Activated naive CD4-positive, alpha-beta T cell treated with anti-CD3 and anti-CD28 coated beads, Interleukin-2, amount 50 U/mL, for 72 hours (primary cell): Measurements from ENCODE around the gene CDR2L. TPM values are rescaled to one million over a fixed set of nuclear protein-coding genes. Genes with fewer than 3 reads are reported as not detected.
"Not testable (repeated sequence)": the region's sequence is repeated elsewhere in the genome, so short reads cannot be mapped to it uniquely, and the experiment has no call there.

Source experiments
- ATAC-seq, 2 donors: fragments of 150-1000 bp; cut with Tn5 transposase; 2 replicates each; pipeline ENCODE4 v1.10.0; 2021; ENCODE audit warnings: mild to moderate bottlenecking in 2 of 2, moderate library complexity in 2 of 2
- DNase-seq, 2 donors: peaks; one replicate each; pipeline ENCODE4 v3.0.0; 2021 to 2022; ENCODE audit warnings: low spot score in 2 of 2
- H3K27ac Mint-ChIP-seq, 2 donors: one replicate each; pipeline ENCODE4 v1.8.0; 2022; ENCODE audit warnings: mild to moderate bottlenecking in 2 of 2, mixed read lengths in 2 of 2
- H3K36me3 Mint-ChIP-seq, 2 donors: one replicate each; pipeline ENCODE4 v1.8.0; 2022; ENCODE audit warnings: mixed read lengths in 2 of 2
- H3K9me3 Mint-ChIP-seq, 2 donors: one replicate each; pipeline ENCODE4 v1.8.0; 2022; ENCODE audit warnings: mixed read lengths in 2 of 2
- total RNA-seq, 2 donors: library from RNA; stranded (reverse); gene quantifications; one replicate each; pipeline ENCODE4 v1.2.3, GENCODE V29; 2022

The CDR2L gene
- total RNA-seq, 2 donors from 2014 or later = 1.5 TPM

- H3K27ac Mint-ChIP-seq = no peak overlapping the region
- ATAC-seq (no peak), DNase-seq (no peak)
- peaks cover 8 to 9% of the 10 kb centered on the region in 2 donors for H3K36me3 Mint-ChIP-seq
- no peaks in the 10 kb centered on the region for H3K9me3 Mint-ChIP-seq
These were observed 51.8 kb downstream of the CDR2L start for GRCh38 chr17:75039238-75039637.

DNA sequence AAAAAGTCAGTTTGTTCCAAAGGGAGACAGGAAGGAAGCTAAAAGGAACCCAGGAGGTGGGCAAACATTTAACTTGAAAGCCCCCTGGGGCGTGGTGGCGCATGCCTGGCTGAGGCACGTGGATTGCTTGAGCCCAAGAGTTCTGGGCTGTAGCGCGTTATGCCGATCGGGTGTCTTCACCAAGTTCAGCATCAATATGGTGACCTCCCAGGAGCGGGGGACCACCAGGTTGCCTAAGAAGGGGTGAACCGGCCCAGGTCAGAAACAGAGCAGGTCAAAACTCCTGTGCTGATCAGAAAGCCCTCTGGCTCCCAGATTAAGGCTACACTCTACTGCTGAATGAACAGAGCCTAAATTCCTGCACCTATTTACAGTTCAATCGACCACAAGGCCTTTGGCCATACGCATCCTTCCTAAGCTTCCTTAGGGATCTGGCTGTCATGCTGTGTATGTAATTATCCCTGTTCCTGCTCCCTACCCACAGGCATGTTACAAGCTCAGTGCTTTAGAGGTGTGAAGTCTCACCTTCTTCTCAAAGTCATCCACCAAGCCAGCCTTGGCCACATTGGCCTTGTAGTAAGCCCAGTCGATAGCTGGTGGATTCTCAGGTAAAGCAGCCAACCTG is 54.3 kb downstream of the CDR2L start:
- ATAC-seq = no peak
- Mint-ChIP-seq H3K36me3 (peaks cover 8 to 11% of the 10 kb centered on the region in 2 donors), H3K27ac (no peak overlapping the region), H3K9me3 (no peaks in the 10 kb centered on the region)
- no peak for DNase-seq

DNA sequence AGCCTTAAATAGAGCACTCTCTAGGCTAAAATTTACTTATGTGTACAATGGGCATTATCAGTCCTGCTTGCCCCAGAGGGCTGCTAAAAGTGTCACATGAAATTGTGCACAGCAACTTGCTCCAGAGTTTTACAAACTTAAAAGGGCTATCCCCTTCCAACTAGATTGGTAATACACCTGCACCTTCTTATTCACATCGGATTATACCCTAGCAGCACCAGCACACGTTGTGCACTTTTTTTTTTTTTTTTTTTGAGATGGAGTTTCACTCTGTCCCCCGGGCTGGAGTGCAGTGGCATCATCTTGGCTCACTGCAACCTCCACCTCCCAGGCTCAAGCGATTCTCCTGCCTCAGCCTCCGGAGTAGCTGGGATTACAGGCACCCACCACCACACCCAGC is 56.4 kb downstream of the CDR2L start:
- H3K27ac Mint-ChIP-seq = not testable (repeated sequence)

GRCh38 chr17:75044716-75045115 is 57.3 kb downstream of the CDR2L start:
- Mint-ChIP-seq H3K36me3 (peaks cover 5 to 12% of the 10 kb centered on the region in 2 donors), H3K9me3 (no peaks in the 10 kb centered on the region), H3K27ac (peak overlapping the region; percentile 46 to 51)
- ATAC-seq = no peak
- DNase-seq = no peak

More for the DNA sequence above, 56.4 kb downstream of the CDR2L start:
- not testable (repeated sequence) for ATAC-seq, H3K9me3 Mint-ChIP-seq, DNase-seq
- peaks cover 8 to 15% of the 10 kb centered on the region in 2 donors for H3K36me3 Mint-ChIP-seq

DNA sequence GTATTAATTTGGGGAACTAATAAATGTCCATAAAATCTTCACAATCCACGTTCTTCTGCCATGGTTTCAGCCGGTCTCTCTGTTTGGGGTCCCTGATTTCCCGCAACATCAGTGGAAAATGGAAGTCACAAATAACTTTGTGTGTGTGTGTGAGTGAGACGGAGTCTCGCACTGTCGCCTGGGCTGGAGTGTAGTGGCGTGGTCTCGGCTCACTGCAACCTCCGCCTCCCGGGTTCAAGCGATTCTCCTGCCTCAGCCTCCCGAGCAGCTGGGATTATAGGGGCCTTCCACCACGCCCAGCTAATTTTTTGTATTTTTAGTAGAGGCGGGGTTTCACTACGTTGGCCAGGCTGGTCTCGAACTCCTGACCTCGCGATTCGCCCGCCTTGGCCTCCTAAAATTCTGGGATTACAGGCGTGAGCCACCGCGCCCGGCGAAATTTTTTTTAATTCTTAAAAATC is 58.5 kb downstream of the CDR2L start:
- DNase-seq, H3K9me3 Mint-ChIP-seq, ATAC-seq: not testable (repeated sequence)
- H3K36me3 Mint-ChIP-seq = peaks cover 5 to 12% of the 10 kb centered on the region in 2 donors
- peak overlapping the region; percentile 96 to 97 for H3K27ac Mint-ChIP-seq

- no peaks in the 10 kb centered on the region for H3K9me3 Mint-ChIP-seq
- DNase-seq (peak; percentile 94 to 97), ATAC-seq (peak; percentile 96 to 97)
- peak within 1 kb of the TSS; percentile 96 to 97 for H3K27ac Mint-ChIP-seq
- H3K36me3 Mint-ChIP-seq = peaks cover 5 to 12% of the 10 kb centered on the region in 2 donors
These were observed 59.2 kb downstream of the CDR2L start, which contains the start of the genes ATP5PD and KCTD2 for GRCh38 chr17:75046407-75047289. Gene ATP5PD, minus strand, starts transcription at chr17:75046969. Its CDS starts 4,319 bp downstream, at chr17:75042650. Gene KCTD2, plus strand, starts transcription at chr17:75047225. Its CDS starts 26 bp downstream, at chr17:75047251.

DNA sequence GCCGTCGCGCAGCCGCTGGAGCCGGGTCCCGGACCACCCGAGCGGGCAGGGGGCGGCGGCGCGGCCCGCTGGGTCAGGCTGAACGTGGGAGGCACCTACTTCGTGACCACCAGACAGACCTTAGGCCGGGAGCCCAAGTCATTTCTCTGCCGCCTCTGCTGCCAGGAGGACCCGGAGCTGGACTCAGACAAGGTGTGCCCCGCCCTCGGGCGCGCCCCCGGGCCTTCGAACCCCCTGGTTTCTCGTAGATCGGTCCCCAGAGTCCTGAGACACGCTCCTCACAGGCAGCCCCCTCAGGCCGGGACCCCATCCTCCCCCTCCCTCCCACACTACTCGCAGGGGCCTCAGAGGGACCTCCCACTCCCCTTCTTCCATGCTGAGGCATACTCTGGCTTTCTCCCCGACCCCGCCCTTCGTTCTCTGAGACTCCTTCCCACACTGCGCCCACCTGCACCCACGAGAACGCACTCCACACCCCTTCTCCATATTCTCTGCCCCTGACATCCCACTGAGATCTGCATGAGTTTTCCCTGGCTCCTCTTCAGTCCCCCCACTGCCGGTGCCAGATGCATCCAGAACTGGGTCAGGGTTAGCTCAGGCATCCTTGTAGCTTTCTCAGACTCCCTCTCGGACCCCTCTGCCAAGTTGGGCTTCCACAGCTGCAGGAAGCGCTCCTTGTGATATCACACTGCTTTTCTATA is 60.1 kb downstream of the CDR2L start:
- peak overlapping the region; percentile 85 to 96 for H3K27ac Mint-ChIP-seq
- H3K36me3 Mint-ChIP-seq = peaks cover 11 to 18% of the 10 kb centered on the region in 2 donors
- ATAC-seq (peak in 1 of 2 donors; percentile 1), DNase-seq (peak in 1 of 2 donors; percentile 66)
- H3K9me3 Mint-ChIP-seq = no peaks in the 10 kb centered on the region

GRCh38 chr17:75048249-75048878 is 60.9 kb downstream of the CDR2L start:
- Mint-ChIP-seq H3K9me3 (no peaks in the 10 kb centered on the region), H3K27ac (peak overlapping the region; percentile 85 to 96), H3K36me3 (peaks cover 11 to 23% of the 10 kb centered on the region in 2 donors)
- ATAC-seq (no peak), DNase-seq (no peak)

GRCh38 chr17:75049057-75049456 is 61.6 kb downstream of the CDR2L start:
- H3K9me3 Mint-ChIP-seq = no peaks in the 10 kb centered on the region
- DNase-seq (no peak), ATAC-seq (no peak)
- no peak overlapping the region for H3K27ac Mint-ChIP-seq
- H3K36me3 Mint-ChIP-seq = peaks cover 11 to 23% of the 10 kb centered on the region in 2 donors

DNA sequence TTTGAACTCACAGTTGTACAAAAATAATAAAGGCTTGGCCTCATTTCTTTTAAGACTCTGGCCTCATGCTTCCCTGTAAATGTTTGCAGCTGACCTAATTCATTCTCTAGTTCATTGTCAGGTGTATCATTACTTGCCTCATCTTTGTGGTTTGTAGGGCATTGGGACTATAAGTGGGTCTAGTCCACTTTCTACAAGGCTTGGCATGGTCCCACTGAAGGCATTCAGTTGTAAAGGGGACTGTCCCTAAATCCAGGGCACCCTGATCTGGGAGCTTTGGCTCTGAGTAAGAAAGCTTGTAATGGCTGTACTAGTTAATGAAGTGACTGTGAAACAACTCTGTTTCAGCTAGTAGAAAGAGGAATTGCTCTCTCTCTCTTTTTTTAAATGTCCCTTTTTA is 62.3 kb downstream of the CDR2L start:
- no peak for ATAC-seq
- H3K27ac Mint-ChIP-seq = no peak overlapping the region

DNA sequence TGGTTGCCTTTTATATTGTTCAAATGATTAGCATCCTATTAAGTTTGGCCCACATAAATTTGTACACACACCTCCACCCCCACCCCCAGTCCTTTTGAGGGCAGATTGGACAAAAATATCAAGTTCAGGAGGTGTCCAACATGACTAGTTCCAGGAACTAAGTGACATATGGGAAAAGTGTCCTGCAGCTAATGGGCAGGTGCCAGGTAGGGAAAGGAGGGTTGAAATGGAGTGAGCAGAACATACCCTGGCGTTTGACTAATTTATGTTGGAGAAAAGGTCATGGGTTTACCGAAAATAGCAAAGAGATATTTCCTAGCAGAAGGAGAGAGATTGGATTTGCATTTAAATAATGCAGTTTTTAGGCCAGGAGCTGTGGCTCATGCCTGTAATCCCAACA is 64.5 kb downstream of the CDR2L start:
- Mint-ChIP-seq H3K27ac (no peak overlapping the region), H3K9me3 (no peaks in the 10 kb centered on the region), H3K36me3 (peaks cover 11 to 17% of the 10 kb centered on the region in 2 donors)
- DNase-seq (no peak), ATAC-seq (no peak)

More for the DNA sequence above, 62.3 kb downstream of the CDR2L start:
- no peaks in the 10 kb centered on the region for H3K9me3 Mint-ChIP-seq
- no peak for DNase-seq
- peaks cover 11 to 23% of the 10 kb centered on the region in 2 donors for H3K36me3 Mint-ChIP-seq

Other genes with a start within 250 kb of the CDR2L start
- 100 to 1,000 TPM in 1 of 2 donors, 10 to 100 TPM in 1; 59.0 to 114 TPM for gene NHERF1, start 239.0 kb upstream of the CDR2L start, total RNA-seq
- 10 to 100 TPM; 38.2 to 57.2 TPM for gene NAT9, start 211.3 kb upstream of the CDR2L start, total RNA-seq
- under 1 TPM in 1 of 2 donors, not detected in 1; 0.87 TPM for gene GRIN2C, start 127.7 kb upstream of the CDR2L start, total RNA-seq
- gene FDXR, start 114.6 kb upstream of the CDR2L start, total RNA-seq = 10 to 100 TPM; 30.9 to 96.3 TPM
- not detected for gene FADS6, start 94.0 kb upstream of the CDR2L start, total RNA-seq
- not detected for gene USH1G, start 64.4 kb upstream of the CDR2L start, total RNA-seq
- not detected for gene OTOP2, start 63.4 kb upstream of the CDR2L start, total RNA-seq
- not detected for gene OTOP3, start 51.7 kb upstream of the CDR2L start, total RNA-seq
- gene HID1, start 14.9 kb upstream of the CDR2L start, total RNA-seq = 1 to 10 TPM; 1.6 to 2.8 TPM
- 10 to 100 TPM; 29.8 to 48.1 TPM for gene MRPL58, start 25.0 kb downstream of the CDR2L start, total RNA-seq
- 100 to 1,000 TPM; 193 to 218 TPM for gene ATP5PD, start 59.3 kb downstream of the CDR2L start, total RNA-seq
- gene KCTD2, start 59.6 kb downstream of the CDR2L start, total RNA-seq = 10 to 100 TPM; 17.4 to 19.4 TPM
- gene SLC16A5, start 100.3 kb downstream of the CDR2L start, total RNA-seq = 10 to 100 TPM in 1 of 2 donors, 1 to 10 TPM in 1; 6.0 to 10.9 TPM
- 1 to 10 TPM; 7.0 to 9.9 TPM for gene ARMC7, start 122.3 kb downstream of the CDR2L start, total RNA-seq
- 10 to 100 TPM; 51.7 to 52.8 TPM for gene NT5C, start 144.1 kb downstream of the CDR2L start, total RNA-seq
- 100 to 1,000 TPM; 216 to 232 TPM for gene JPT1, start 166.9 kb downstream of the CDR2L start, total RNA-seq
- gene SUMO2, start 195.3 kb downstream of the CDR2L start, total RNA-seq = 100 to 1,000 TPM; 557 to 621 TPM
- gene NUP85, start 218.0 kb downstream of the CDR2L start, total RNA-seq = 100 to 1,000 TPM; 108 to 146 TPM